ENCODE data around the gene CD300C.

- TF ChIP-seq POLR2A (IDR thresholded peaks at IDR 0.05), result no peak
- TF ChIP-seq CTCF (IDR thresholded peaks at IDR 0.05), result no peak
- TF ChIP-seq POLR2AphosphoS5 (IDR thresholded peaks at IDR 0.05; ENCODE audit: insufficient read depth in 1 of 2, low read depth in 1 of 2), result no peak
These were observed 671 bp upstream of the CD300C start for GRCh38 chr17:74546586-74546985.

Data from vagina (tissue), 2 donors.